Erythroblast (primary cell): ENCODE results near the gene SIAE.

Experiments
- GATA1 ChIP-seq: IDR thresholded peaks from 2 replicates; pipeline ENCODE4 v1.6.1; 2011; ENCODE audit warnings: low read depth, mild to moderate bottlenecking, control low read depth, low read length, moderate library complexity
- POLR2A ChIP-seq: IDR thresholded peaks from 2 replicates; pipeline ENCODE4 v1.6.1; 2011; ENCODE audit warnings: mild to moderate bottlenecking, low read length

GRCh38 chr11:124676386-124676785 lies 2.8 kb upstream of the SIAE start:
- TF ChIP-seq POLR2A (no peak), GATA1 (no peak)
